Left hindlimb (tissue), 1 donor: Measurements from ENCODE around the gene SELENOI.
A peak's percentile ranks its signal among the peaks of the same experiment; 100 is the strongest.
"Not testable (repeated sequence)": the region's sequence is repeated elsewhere in the genome, so short reads cannot be mapped to it uniquely, and the experiment has no call there.

Experiments used
- DNase-seq: peaks from one replicate; pipeline ENCODE4 v3.0.0-alpha.2; 2018

Gene SELENOI

GRCh38 chr2:26327291-26328272, 18.4 kb upstream of the SELENOI start:
- DNase-seq = no peak

DNA sequence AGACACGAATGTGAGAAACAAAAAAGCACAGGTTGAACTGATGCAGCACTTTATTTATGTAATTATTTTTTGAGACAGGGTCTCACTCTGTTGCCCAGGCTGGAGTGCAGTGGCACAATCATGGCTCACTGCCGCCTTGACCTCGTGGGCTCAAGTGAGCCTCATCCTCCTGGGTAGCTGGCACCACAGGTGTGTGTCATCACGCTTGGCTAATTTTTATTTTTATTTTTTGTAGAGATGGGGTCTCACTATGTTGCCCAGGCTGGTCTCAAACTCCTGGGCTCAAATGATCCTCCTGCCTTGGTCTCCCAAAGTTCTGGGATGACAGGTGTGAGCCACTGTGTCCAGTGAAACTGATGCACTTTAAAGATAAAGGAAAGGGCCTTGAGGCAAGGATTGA, 16.9 kb upstream of the SELENOI start:
- not testable (repeated sequence) for DNase-seq

GRCh38 chr2:26330114-26330549, 15.8 kb upstream of the SELENOI start:
- peak; percentile 85 for DNase-seq

DNA sequence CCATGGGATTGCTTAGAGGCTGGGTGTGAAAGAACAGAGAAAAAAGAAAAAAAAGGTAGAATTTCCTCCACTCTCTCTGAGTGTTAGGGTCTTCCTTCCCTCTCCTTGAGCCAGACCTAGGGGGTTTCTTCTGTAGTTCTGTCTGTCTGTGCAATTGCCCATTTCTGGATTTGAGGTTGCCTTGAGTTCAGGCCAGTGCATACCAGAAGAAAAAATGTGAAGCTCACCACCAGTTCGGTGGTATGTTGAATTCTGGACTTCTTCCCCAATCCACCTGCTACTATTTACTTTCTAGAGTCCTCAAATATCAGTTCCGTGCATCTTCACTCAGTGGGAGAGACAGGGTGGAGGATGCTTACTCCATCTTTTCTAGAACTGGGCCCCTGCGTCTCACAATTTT, 15.3 kb upstream of the SELENOI start:
- DNase-seq = no peak

- not testable (repeated sequence) for DNase-seq
These were observed 14.6 kb upstream of the SELENOI start for GRCh38 chr2:26331321-26331720.

- DNase-seq = no peak
These were observed 12.7 kb upstream of the SELENOI start for GRCh38 chr2:26333293-26333692.

DNA sequence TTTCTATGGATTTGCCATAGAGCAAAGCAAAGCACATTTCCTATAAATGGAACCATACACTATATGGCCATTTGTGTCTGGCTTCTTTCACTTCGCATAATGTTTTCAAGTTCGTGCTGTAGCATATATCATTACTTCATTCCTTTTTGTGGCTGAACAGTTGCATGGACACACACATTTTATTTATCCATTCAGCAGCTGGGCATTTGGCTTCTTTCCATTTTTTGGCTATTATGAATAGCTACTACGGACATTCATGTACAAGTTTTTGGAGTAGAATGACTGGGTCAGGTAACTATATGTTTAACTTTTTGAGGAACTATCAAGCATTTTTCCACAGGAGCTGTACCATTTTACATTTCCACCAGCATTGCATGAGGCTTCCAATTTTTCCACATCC, 10.7 kb upstream of the SELENOI start:
- no peak for DNase-seq

DNA sequence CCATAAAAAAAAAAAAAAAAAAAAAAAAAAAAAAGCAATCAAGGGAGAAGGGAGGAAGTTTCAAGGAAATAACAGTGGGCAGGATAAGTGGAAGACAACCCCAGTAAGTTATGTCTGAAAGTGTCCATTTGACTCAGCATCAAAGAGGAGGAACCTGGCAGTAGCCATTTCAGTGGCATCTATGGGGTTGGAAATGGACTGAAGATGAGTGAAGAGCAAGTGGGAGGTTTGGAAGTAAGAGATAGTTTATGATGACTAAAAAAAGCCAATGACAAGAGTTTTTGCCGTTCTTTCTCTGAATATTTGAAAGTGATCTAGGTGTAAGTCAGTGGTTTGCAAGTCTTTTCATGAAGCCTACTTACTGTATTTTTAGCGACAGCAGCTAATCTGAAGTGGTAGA, 9.2 kb upstream of the SELENOI start:
- no peak for DNase-seq

DNA sequence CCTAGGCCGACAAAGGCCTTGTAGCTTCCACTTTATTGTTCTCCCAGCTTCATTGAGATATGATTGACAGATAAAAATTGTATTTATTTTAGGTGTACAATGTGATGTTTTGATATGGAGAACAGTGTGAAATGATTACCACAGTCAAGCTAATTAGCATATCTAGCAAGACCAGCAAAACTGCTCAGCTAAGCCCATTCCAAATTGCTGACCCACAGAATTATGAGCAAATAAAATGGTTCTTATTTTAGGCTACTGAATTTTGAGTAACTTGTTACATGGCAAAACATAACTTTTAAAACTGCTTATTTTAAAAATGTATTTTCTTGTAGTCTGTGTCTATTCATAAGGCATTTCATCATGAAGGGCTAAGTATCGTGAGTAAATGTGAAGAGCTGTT, 8.6 kb upstream of the SELENOI start:
- no peak for DNase-seq

- DNase-seq = no peak
These were observed 5.1 kb upstream of the SELENOI start for GRCh38 chr2:26340831-26341230.

- DNase-seq = no peak
These were observed 1.2 kb upstream of the SELENOI start for GRCh38 chr2:26344581-26345282.

DNA sequence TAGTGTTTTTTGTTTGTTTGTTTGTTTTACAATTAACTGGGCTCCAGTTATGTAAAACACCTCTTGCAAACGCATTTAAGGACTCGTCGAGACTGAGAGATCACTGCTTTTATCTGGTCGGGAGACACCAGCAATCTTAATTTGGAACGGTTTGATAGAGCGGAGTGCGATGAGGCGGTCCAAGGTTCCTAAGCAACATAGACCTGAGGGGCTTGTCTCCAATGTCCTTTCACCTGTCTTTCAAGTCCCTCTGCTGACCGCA, 729 bp upstream of the SELENOI start:
- DNase-seq = no peak

DNA sequence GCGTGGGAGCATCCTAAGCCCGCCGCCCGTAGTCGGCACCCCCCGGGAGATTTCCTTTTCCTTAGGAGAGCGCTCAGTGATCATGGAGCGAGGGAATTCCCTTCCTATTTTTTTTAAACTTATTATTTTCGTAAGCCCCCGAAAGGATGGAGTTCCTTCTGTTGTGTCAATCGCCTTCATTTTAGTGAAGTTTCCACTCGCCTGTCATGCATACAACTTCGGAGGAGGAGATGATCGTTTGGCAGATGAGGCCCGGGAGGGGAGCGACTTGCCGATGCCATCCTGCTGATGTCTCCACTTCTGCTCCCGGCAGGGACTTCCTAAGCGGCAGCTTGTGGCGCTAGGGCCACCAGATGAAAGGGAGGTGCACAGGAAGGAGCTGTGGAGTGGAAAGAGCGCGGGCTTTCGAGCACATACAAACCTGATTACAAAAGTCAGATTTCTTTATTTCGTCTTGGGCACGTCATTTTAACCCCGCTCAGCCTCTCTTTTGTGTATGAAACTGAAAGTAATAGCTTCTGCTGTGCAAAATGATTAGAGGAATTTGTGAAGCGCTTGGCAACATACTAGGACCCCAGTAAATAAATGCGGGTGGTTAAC, 611 bp downstream of the SELENOI start, which contains the start of gene ADGRF3:
TSS of gene ADGRF3 (minus strand) at position 336 of the 600 bp plus-strand sequence. CDS start 555 bp downstream, outside the sequence.
- peak; percentile 58 for DNase-seq

GRCh38 chr2:26347286-26347865, 1.4 kb downstream of the SELENOI start:
- no peak for DNase-seq

- no peak for DNase-seq
These were observed 3.7 kb downstream of the SELENOI start for GRCh38 chr2:26349690-26350089.

DNA sequence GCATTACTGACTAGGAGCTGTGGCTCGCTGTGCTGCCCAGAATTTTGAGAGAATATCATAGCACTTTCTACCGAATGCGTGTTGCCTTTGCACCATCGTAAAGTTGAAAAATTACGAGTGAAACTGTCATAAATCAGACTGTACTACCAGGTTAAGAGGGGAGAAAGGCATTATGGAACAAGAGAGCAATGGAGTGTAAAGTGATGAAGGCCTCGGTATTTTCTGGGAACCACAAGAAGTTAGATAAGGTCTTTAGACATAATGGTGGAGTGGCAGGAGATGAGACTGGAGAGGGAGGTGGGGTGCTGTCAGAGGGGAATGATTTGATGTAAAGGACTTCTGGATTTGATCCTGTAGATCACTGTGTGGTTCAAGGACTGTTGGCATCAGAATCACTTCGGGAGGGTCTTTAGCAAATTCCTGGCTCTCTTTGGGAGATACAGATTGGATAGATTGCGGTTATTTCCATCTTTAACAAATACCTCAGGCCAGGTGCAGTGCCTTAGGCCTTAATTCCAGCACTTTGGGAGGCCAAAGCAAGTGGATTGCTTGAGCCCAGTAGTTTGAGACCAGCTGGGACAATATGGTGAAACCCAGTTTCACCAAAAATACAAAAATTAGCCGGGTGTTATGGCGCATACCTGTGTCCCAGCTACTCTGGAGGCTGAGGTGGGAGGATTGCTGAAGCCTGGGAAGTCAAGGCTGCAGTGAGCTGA, 5.6 kb downstream of the SELENOI start:
- DNase-seq = no peak

- DNase-seq = no peak
These were observed 6.9 kb downstream of the SELENOI start for GRCh38 chr2:26352892-26353291.

- DNase-seq = not testable (repeated sequence)
These were observed 8.5 kb downstream of the SELENOI start for GRCh38 chr2:26354469-26354868.

GRCh38 chr2:26355038-26355995, 9.4 kb downstream of the SELENOI start:
- no peak for DNase-seq

DNA sequence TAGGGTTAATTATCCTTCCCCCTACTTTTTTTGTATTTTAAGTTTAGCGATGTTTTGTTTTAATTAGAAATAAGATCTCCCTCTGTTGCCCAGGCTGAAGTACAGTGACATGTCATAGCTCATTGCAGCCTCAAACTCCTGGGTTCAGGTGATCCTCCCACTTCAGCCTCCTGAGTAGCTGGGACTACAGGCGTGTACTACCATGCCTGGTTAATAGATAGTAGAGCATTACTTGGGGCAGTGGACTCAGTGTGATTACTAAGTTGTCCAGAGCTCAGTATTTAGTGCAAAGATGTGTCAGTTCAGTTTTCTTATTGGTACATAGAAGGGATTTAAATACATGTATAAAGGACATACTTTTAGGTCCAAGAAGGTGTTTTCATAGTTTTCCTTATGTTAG, 10.2 kb downstream of the SELENOI start:
- DNase-seq = no peak

- no peak for DNase-seq
These were observed 10.8 kb downstream of the SELENOI start for GRCh38 chr2:26356771-26357170.
